Measurements from ENCODE around the gene LDLRAD2.

GRCh38 chr1:21828506-21829210 is 16.6 kb downstream of the LDLRAD2 start:
- TF ChIP-seq CTCF (IDR thresholded peaks at IDR 0.05) (no peak), NFIC (IDR thresholded peaks at IDR 0.05; ENCODE audit: borderline replicate concordance) (no peak), POLR2AphosphoS5 (IDR thresholded peaks at IDR 0.05; ENCODE audit: low read depth, low read length) (no peak), TCF12 (IDR thresholded peaks at IDR 0.05) (no peak), RAD21 (IDR thresholded peaks at IDR 0.05; ENCODE audit: low read length) (no peak), TAF1 (IDR thresholded peaks at IDR 0.05; ENCODE audit: borderline replicate concordance, low read depth, low read length) (no peak)

Data from SK-N-SH (cell line).